ENCODE data around the gene TIMM10.

TIMM10 gene

GRCh38 chr11:57555393-57555792 lies 24.8 kb upstream of the TIMM10 start:
- Histone ChIP-seq H3K36me3 (ENCODE audit: insufficient read depth, low read length) (peaks cover 61% of the 10 kb centered on the region), H3K9me3 (ENCODE audit: insufficient read depth, low read depth, low read length) (no peaks in the 10 kb centered on the region)
- 94% methylated on average over 2 of the region's 2 CpGs for WGBS

GRCh38 chr11:57552479-57552878 lies 21.9 kb upstream of the TIMM10 start:
- Histone ChIP-seq H3K9me3 (ENCODE audit: insufficient read depth, low read depth, low read length) (no peaks in the 10 kb centered on the region), H3K27me3 (ENCODE audit: insufficient read depth, low read length) (no peaks in the 10 kb centered on the region), H3K36me3 (ENCODE audit: insufficient read depth, low read length) (peaks cover 59% of the 10 kb centered on the region), H3K27ac (ENCODE audit: low read depth, low read length) (no peak overlapping the region), H3K9ac (ENCODE audit: low read depth, low read length) (no peak overlapping the region), H3K4me1 (ENCODE audit: insufficient read depth, low read length) (no peaks in the 10 kb centered on the region; the same call in 1 of the 2 replicates), H3K4me3 (ENCODE audit: low read length) (no peak overlapping the region)
- WGBS: 86% methylated on average over 5 of the region's 5 CpGs

More at GRCh38 chr11:57555393-57555792, 24.8 kb upstream of the TIMM10 start:
- H3K4me3 ChIP-seq (ENCODE audit: low read length): no peak overlapping the region
- no peak overlapping the region for H3K9ac ChIP-seq (ENCODE audit: low read depth, low read length)
- no peak overlapping the region for H3K27ac ChIP-seq (ENCODE audit: low read depth, low read length)
- no peaks in the 10 kb centered on the region; the same call in 1 of the 2 replicates for H3K4me1 ChIP-seq (ENCODE audit: insufficient read depth, low read length)
- H3K27me3 ChIP-seq (ENCODE audit: insufficient read depth, low read length): no peaks in the 10 kb centered on the region

- 93% methylated on average over 4 of the region's 4 CpGs for WGBS
- Histone ChIP-seq H3K36me3 (ENCODE audit: insufficient read depth, low read length) (peaks cover 57% of the 10 kb centered on the region), H3K27me3 (ENCODE audit: insufficient read depth, low read length) (no peaks in the 10 kb centered on the region), H3K4me1 (ENCODE audit: insufficient read depth, low read length) (no peaks in the 10 kb centered on the region; the same call in 1 of the 2 replicates), H3K27ac (ENCODE audit: low read depth, low read length) (no peak overlapping the region), H3K4me3 (ENCODE audit: low read length) (no peak overlapping the region), H3K9ac (ENCODE audit: low read depth, low read length) (no peak overlapping the region), H3K9me3 (ENCODE audit: insufficient read depth, low read depth, low read length) (no peaks in the 10 kb centered on the region)
Measured at GRCh38 chr11:57551941-57552340, 21.4 kb upstream of the TIMM10 start.

- Histone ChIP-seq H3K4me3 (ENCODE audit: low read length) (no peak overlapping the region), H3K9ac (ENCODE audit: low read depth, low read length) (no peak overlapping the region), H3K27ac (ENCODE audit: low read depth, low read length) (no peak overlapping the region), H3K9me3 (ENCODE audit: insufficient read depth, low read depth, low read length) (no peaks in the 10 kb centered on the region), H3K27me3 (ENCODE audit: insufficient read depth, low read length) (no peaks in the 10 kb centered on the region), H3K4me1 (ENCODE audit: insufficient read depth, low read length) (no peaks in the 10 kb centered on the region), H3K36me3 (ENCODE audit: insufficient read depth, low read length) (peaks cover 49% of the 10 kb centered on the region)
- 91% methylated on average over 8 of the region's 8 CpGs for WGBS
Measured at GRCh38 chr11:57549983-57550382, 19.4 kb upstream of the TIMM10 start.

- Histone ChIP-seq H3K4me3 (ENCODE audit: low read length) (no peak overlapping the region), H3K27ac (ENCODE audit: low read depth, low read length) (no peak overlapping the region), H3K9ac (ENCODE audit: low read depth, low read length) (no peak overlapping the region)
Measured at GRCh38 chr11:57547854-57548377, 17.4 kb upstream of the TIMM10 start.

GRCh38 chr11:57546869-57547475 lies 16.4 kb upstream of the TIMM10 start:
- Histone ChIP-seq H3K9ac (ENCODE audit: low read depth, low read length) (no peak overlapping the region), H3K4me1 (ENCODE audit: insufficient read depth, low read length) (peaks cover 9% of the 10 kb centered on the region), H3K4me3 (ENCODE audit: low read length) (no peak overlapping the region), H3K36me3 (ENCODE audit: insufficient read depth, low read length) (peaks cover 26% of the 10 kb centered on the region), H3K9me3 (ENCODE audit: insufficient read depth, low read depth, low read length) (no peaks in the 10 kb centered on the region), H3K27ac (ENCODE audit: low read depth, low read length) (no peak overlapping the region), H3K27me3 (ENCODE audit: insufficient read depth, low read length) (no peaks in the 10 kb centered on the region; the same call in 1 of the 2 replicates)
- WGBS: 59% methylated on average over 5 of the region's 5 CpGs

More at GRCh38 chr11:57547854-57548377, 17.4 kb upstream of the TIMM10 start:
- H3K9me3 ChIP-seq (ENCODE audit: insufficient read depth, low read depth, low read length): no peaks in the 10 kb centered on the region
- WGBS: 86% methylated on average over 6 of the region's 6 CpGs
- peaks cover 33% of the 10 kb centered on the region for H3K36me3 ChIP-seq (ENCODE audit: insufficient read depth, low read length)
- peaks cover 9% of the 10 kb centered on the region for H3K4me1 ChIP-seq (ENCODE audit: insufficient read depth, low read length)
- no peaks in the 10 kb centered on the region; the same call in 1 of the 2 replicates for H3K27me3 ChIP-seq (ENCODE audit: insufficient read depth, low read length)

- H3K9me3 ChIP-seq (ENCODE audit: insufficient read depth, low read depth, low read length): no peaks in the 10 kb centered on the region
- 97% methylated on average over 7 of the region's 7 CpGs for WGBS
- H3K4me1 ChIP-seq (ENCODE audit: insufficient read depth, low read length): peaks cover 9% of the 10 kb centered on the region
- peaks cover 20% of the 10 kb centered on the region for H3K36me3 ChIP-seq (ENCODE audit: insufficient read depth, low read length)
- H3K4me3 ChIP-seq (ENCODE audit: low read length): no peak overlapping the region
- no peak overlapping the region for H3K9ac ChIP-seq (ENCODE audit: low read depth, low read length)
- H3K27ac ChIP-seq (ENCODE audit: low read depth, low read length): no peak overlapping the region
- no peaks in the 10 kb centered on the region; the same call in 1 of the 2 replicates for H3K27me3 ChIP-seq (ENCODE audit: insufficient read depth, low read length)
Measured at GRCh38 chr11:57546451-57546850, 15.9 kb upstream of the TIMM10 start.

- WGBS: 94% methylated on average over 13 of the region's 13 CpGs
Measured at GRCh38 chr11:57545883-57546282, 15.3 kb upstream of the TIMM10 start.

GRCh38 chr11:57544566-57544965 lies 14.0 kb upstream of the TIMM10 start:
- Histone ChIP-seq H3K4me1 (ENCODE audit: insufficient read depth, low read length) (peaks cover 9% of the 10 kb centered on the region), H3K9ac (ENCODE audit: low read depth, low read length) (no peak overlapping the region), H3K27me3 (ENCODE audit: insufficient read depth, low read length) (no peaks in the 10 kb centered on the region; the same call in 1 of the 2 replicates), H3K9me3 (ENCODE audit: insufficient read depth, low read depth, low read length) (no peaks in the 10 kb centered on the region), H3K27ac (ENCODE audit: low read depth, low read length) (no peak overlapping the region), H3K4me3 (ENCODE audit: low read length) (no peak overlapping the region), H3K36me3 (ENCODE audit: insufficient read depth, low read length) (peaks cover 3% of the 10 kb centered on the region)
- WGBS: 93% methylated on average over 6 of the region's 6 CpGs

More at GRCh38 chr11:57545883-57546282, 15.3 kb upstream of the TIMM10 start:
- Histone ChIP-seq H3K4me1 (ENCODE audit: insufficient read depth, low read length) (peaks cover 9% of the 10 kb centered on the region), H3K9me3 (ENCODE audit: insufficient read depth, low read depth, low read length) (no peaks in the 10 kb centered on the region), H3K9ac (ENCODE audit: low read depth, low read length) (no peak overlapping the region), H3K27ac (ENCODE audit: low read depth, low read length) (no peak overlapping the region), H3K4me3 (ENCODE audit: low read length) (no peak overlapping the region), H3K27me3 (ENCODE audit: insufficient read depth, low read length) (no peaks in the 10 kb centered on the region; the same call in 1 of the 2 replicates), H3K36me3 (ENCODE audit: insufficient read depth, low read length) (peaks cover 17% of the 10 kb centered on the region)

- no peak overlapping the region for H3K4me3 ChIP-seq (ENCODE audit: low read length)
- no peak overlapping the region for H3K27ac ChIP-seq (ENCODE audit: low read depth, low read length)
- no peaks in the 10 kb centered on the region; the same call in 1 of the 2 replicates for H3K27me3 ChIP-seq (ENCODE audit: insufficient read depth, low read length)
- WGBS: 67% methylated on average over 6 of the region's 6 CpGs
- no peak overlapping the region for H3K9ac ChIP-seq (ENCODE audit: low read depth, low read length)
- H3K36me3 ChIP-seq (ENCODE audit: insufficient read depth, low read length): 0 out of 2 replicates have a peak, but pooled peaks cover under 1% of the 10 kb centered on the region
- peaks cover 9% of the 10 kb centered on the region for H3K4me1 ChIP-seq (ENCODE audit: insufficient read depth, low read length)
- H3K9me3 ChIP-seq (ENCODE audit: insufficient read depth, low read depth, low read length): no peaks in the 10 kb centered on the region
Measured at GRCh38 chr11:57543593-57543992, 13.0 kb upstream of the TIMM10 start.

GRCh38 chr11:57542582-57542981 lies 12.0 kb upstream of the TIMM10 start:
- Histone ChIP-seq H3K4me3 (ENCODE audit: low read length) (no peak overlapping the region), H3K27me3 (ENCODE audit: insufficient read depth, low read length) (no peaks in the 10 kb centered on the region; the same call in 1 of the 2 replicates), H3K4me1 (ENCODE audit: insufficient read depth, low read length) (peaks cover 11% of the 10 kb centered on the region), H3K36me3 (ENCODE audit: insufficient read depth, low read length) (no peaks in the 10 kb centered on the region), H3K9ac (ENCODE audit: low read depth, low read length) (no peak overlapping the region), H3K27ac (ENCODE audit: low read depth, low read length) (no peak overlapping the region), H3K9me3 (ENCODE audit: insufficient read depth, low read depth, low read length) (no peaks in the 10 kb centered on the region)
- WGBS: 30% methylated on average over 4 of the region's 4 CpGs

Data from HUES64 (cell line).